Measurements from ENCODE around the gene GPS2.

GPS2 gene

DNA sequence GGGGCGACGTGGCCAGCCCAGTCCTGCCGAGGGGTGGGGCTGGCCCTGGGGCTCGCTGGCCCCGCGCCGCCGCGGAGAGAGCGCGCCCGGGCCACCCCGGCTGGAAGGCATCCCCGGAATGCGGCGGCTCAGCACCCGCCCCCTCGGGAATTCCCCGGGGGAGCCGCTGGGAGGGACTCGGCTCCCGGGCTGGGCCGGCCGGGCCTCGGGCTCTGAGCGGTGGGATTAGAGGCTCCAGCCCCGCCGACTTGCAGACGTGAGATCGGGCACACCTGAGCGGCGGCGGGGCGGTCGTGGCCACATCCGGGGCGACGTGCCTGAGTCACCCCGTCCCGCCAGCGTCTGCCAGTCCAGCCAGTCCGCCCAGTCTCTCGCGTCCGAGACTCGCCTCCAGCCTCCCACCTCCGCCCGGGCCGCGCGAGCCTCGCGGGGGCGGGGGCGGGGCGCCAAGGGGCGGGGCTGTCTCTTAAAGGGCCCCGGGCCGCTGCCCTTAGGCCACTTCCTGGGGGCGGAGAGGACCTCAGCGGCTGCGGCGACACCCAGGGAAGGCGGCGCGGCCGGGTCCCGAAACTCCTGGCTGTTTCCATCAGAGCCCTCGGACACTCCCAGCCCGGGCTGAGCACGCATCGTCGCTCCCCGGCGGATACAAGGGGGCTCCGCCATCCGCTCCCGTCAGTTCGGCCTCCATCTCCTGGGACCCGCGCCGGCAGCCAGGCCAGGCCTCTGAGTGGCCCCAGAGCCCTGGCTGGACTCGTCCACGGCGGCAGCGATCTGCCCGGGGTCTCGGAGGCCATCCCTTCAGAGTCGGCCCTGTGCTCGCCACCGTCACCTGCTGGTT lies 36.7 kb upstream of the GPS2 start, which contains the start of gene KCTD11 (continued):
- TF ChIP-seq, protein P1, sequence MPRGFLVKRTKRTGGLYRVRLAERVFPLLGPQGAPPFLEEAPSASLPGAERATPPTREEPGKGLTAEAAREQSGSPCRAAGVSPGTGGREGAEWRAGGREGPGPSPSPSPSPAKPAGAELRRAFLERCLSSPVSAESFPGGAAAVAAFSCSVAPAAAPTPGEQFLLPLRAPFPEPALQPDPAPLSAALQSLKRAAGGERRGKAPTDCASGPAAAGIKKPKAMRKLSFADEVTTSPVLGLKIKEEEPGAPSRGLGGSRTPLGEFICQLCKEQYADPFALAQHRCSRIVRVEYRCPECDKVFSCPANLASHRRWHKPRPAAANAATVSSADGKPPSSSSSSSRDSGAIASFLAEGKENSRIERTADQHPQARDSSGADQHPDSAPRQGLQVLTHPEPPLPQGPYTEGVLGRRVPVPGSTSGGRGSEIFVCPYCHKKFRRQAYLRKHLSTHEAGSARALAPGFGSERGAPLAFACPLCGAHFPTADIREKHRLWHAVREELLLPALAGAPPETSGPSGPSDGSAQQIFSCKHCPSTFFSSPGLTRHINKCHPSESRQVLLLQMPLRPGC (tag by site-specific recombination; IDR thresholded peaks at IDR 0.05), result no peak; the same call in 1 of the 2 replicates
- TF ChIP-seq, protein P2, sequence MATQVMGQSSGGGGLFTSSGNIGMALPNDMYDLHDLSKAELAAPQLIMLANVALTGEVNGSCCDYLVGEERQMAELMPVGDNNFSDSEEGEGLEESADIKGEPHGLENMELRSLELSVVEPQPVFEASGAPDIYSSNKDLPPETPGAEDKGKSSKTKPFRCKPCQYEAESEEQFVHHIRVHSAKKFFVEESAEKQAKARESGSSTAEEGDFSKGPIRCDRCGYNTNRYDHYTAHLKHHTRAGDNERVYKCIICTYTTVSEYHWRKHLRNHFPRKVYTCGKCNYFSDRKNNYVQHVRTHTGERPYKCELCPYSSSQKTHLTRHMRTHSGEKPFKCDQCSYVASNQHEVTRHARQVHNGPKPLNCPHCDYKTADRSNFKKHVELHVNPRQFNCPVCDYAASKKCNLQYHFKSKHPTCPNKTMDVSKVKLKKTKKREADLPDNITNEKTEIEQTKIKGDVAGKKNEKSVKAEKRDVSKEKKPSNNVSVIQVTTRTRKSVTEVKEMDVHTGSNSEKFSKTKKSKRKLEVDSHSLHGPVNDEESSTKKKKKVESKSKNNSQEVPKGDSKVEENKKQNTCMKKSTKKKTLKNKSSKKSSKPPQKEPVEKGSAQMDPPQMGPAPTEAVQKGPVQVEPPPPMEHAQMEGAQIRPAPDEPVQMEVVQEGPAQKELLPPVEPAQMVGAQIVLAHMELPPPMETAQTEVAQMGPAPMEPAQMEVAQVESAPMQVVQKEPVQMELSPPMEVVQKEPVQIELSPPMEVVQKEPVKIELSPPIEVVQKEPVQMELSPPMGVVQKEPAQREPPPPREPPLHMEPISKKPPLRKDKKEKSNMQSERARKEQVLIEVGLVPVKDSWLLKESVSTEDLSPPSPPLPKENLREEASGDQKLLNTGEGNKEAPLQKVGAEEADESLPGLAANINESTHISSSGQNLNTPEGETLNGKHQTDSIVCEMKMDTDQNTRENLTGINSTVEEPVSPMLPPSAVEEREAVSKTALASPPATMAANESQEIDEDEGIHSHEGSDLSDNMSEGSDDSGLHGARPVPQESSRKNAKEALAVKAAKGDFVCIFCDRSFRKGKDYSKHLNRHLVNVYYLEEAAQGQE (tag by site-specific recombination; IDR thresholded peaks at IDR 0.05), result no peak
- no peak for TF ChIP-seq ZNF366 (tag by site-specific recombination; conservative IDR thresholded peaks at IDR 0.05)
- TF ChIP-seq ZNF394 (tag by site-specific recombination; IDR thresholded peaks at IDR 0.05; ENCODE audit: borderline replicate concordance), result no peak
- peak; percentile 91 for TF ChIP-seq KLF9 (tag by site-specific recombination; IDR thresholded peaks at IDR 0.05; ENCODE audit: low read depth)
- TF ChIP-seq ZNF776 (tag by site-specific recombination; IDR thresholded peaks at IDR 0.05; ENCODE audit: borderline replicate concordance), result no peak
- no peak for TF ChIP-seq ZNF571 (tag by site-specific recombination; IDR thresholded peaks at IDR 0.05)
- TF ChIP-seq ZNF433 (tag by site-specific recombination; IDR thresholded peaks at IDR 0.05; ENCODE audit: low read depth), result no peak
- TF ChIP-seq BCL11A (tag by site-specific recombination; IDR thresholded peaks at IDR 0.05; ENCODE audit: low read depth), result no peak
- no peak for TF ChIP-seq ZNF24 (tag by site-specific recombination; IDR thresholded peaks at IDR 0.05)
- TF ChIP-seq, protein P3, sequence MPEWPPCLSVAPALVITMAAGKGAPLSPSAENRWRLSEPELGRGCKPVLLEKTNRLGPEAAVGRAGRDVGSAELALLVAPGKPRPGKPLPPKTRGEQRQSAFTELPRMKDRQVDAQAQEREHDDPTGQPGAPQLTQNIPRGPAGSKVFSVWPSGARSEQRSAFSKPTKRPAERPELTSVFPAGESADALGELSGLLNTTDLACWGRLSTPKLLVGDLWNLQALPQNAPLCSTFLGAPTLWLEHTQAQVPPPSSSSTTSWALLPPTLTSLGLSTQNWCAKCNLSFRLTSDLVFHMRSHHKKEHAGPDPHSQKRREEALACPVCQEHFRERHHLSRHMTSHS (tag by site-specific recombination; IDR thresholded peaks at IDR 0.05), result no peak
- TF ChIP-seq ZNF223 (tag by site-specific recombination; IDR thresholded peaks at IDR 0.05), result peak; percentile 81
- TF ChIP-seq KLF1 (tag by site-specific recombination; IDR thresholded peaks at IDR 0.05), result peak; percentile 80
- TF ChIP-seq ZNF211 (tag by site-specific recombination; IDR thresholded peaks at IDR 0.05; ENCODE audit: low read depth), result no peak
- TF ChIP-seq ZSCAN4 (tag by site-specific recombination; IDR thresholded peaks at IDR 0.05), result no peak
- TF ChIP-seq AEBP2 (tag by site-specific recombination; IDR thresholded peaks at IDR 0.05; ENCODE audit: borderline replicate concordance), result no peak
- no peak for TF ChIP-seq ZNF391 (tag by site-specific recombination; IDR thresholded peaks at IDR 0.05; ENCODE audit: borderline replicate concordance, low read depth)
- no peak for TF ChIP-seq ZNF747 (tag by site-specific recombination; IDR thresholded peaks at IDR 0.05)
- TF ChIP-seq ZBTB6 (tag by site-specific recombination; IDR thresholded peaks at IDR 0.05), result peak; percentile 78
- no peak for TF ChIP-seq ZNF555 (tag by site-specific recombination; conservative IDR thresholded peaks at IDR 0.05)
- TF ChIP-seq ZNF114 (tag by site-specific recombination; IDR thresholded peaks at IDR 0.05), result no peak
- TF ChIP-seq PBX3 (CRISPR knock-in tag; IDR thresholded peaks at IDR 0.05), result 0 out of 2 replicates have a peak, but pooled peaks have one; percentile 39
- TF ChIP-seq ZNF133 (tag by site-specific recombination; IDR thresholded peaks at IDR 0.05), result no peak
- TF ChIP-seq ZBTB44 (tag by site-specific recombination; IDR thresholded peaks at IDR 0.05), result no peak
- TF ChIP-seq ZNF510 (tag by site-specific recombination; IDR thresholded peaks at IDR 0.05; ENCODE audit: insufficient replicate concordance), result no peak
- no peak for TF ChIP-seq ZNF48 (tag by site-specific recombination; IDR thresholded peaks at IDR 0.05)

Data from HEK293 (cell line).